Measurements from ENCODE around the gene CYTH2. TPM values are rescaled to one million over a fixed set of nuclear protein-coding genes. Genes with fewer than 3 reads are reported as not detected.

CYTH2 gene
- 45.7 TPM for polyA plus RNA-seq (ENCODE audit: insufficient read length)

- no peak for DNase-seq (ENCODE audit: low read depth)
Measured at GRCh38 chr19:48469289-48469881, at the start of gene CYTH2. TSS of gene CYTH2 (plus strand) at chr19:48469369. CDS start at chr19:48469508, 139 bp downstream.

- no peak for DNase-seq (ENCODE audit: low read depth)
Measured at GRCh38 chr19:48421548-48421947, 47.6 kb upstream of the CYTH2 start.

GRCh38 chr19:48424694-48425219 lies 44.4 kb upstream of the CYTH2 start:
- DNase-seq (ENCODE audit: low read depth) = no peak

GRCh38 chr19:48428670-48429069 lies 40.5 kb upstream of the CYTH2 start:
- no peak for DNase-seq (ENCODE audit: low read depth)

GRCh38 chr19:48433337-48433736 lies 35.8 kb upstream of the CYTH2 start:
- no peak for DNase-seq (ENCODE audit: low read depth)

GRCh38 chr19:48436586-48436985 lies 32.6 kb upstream of the CYTH2 start:
- no peak for DNase-seq (ENCODE audit: low read depth)

- no peak for DNase-seq (ENCODE audit: low read depth)
Measured at GRCh38 chr19:48441360-48442050, 27.7 kb upstream of the CYTH2 start.

- DNase-seq (ENCODE audit: low read depth) = no peak
Measured at GRCh38 chr19:48442116-48443035, 26.8 kb upstream of the CYTH2 start.

GRCh38 chr19:48443256-48443655 lies 25.9 kb upstream of the CYTH2 start:
- DNase-seq (ENCODE audit: low read depth) = no peak

- DNase-seq (ENCODE audit: low read depth) = no peak
Measured at GRCh38 chr19:48443731-48444128, 25.4 kb upstream of the CYTH2 start.

GRCh38 chr19:48444129-48444935 lies 24.8 kb upstream of the CYTH2 start:
- no peak for DNase-seq (ENCODE audit: low read depth)

GRCh38 chr19:48444936-48445200 lies 24.3 kb upstream of the CYTH2 start:
- DNase-seq (ENCODE audit: low read depth) = no peak

GRCh38 chr19:48445256-48445605 lies 23.9 kb upstream of the CYTH2 start:
- peak; percentile 56 for DNase-seq (ENCODE audit: low read depth)

- peak; percentile 90 for DNase-seq (ENCODE audit: low read depth)
Measured at GRCh38 chr19:48445606-48446481, 23.3 kb upstream of the CYTH2 start, which contains the start of gene GRWD1. TSS of gene GRWD1 (plus strand) at chr19:48445983. CDS start at chr19:48446006, 23 bp downstream.

GRCh38 chr19:48446579-48446978 lies 22.6 kb upstream of the CYTH2 start:
- no peak for DNase-seq (ENCODE audit: low read depth)

GRCh38 chr19:48448563-48448962 lies 20.6 kb upstream of the CYTH2 start:
- DNase-seq (ENCODE audit: low read depth) = no peak

GRCh38 chr19:48450441-48450840 lies 18.7 kb upstream of the CYTH2 start:
- DNase-seq (ENCODE audit: low read depth) = no peak

- no peak for DNase-seq (ENCODE audit: low read depth)
Measured at GRCh38 chr19:48450863-48451262, 18.3 kb upstream of the CYTH2 start.

GRCh38 chr19:48451624-48452023 lies 17.5 kb upstream of the CYTH2 start:
- no peak for DNase-seq (ENCODE audit: low read depth)
